Left forelimb (tissue), 1 donor: ENCODE measurements around the gene ERFL.

Experiments used
- DNase-seq: peaks from one replicate; pipeline ENCODE4 v3.0.0-alpha.2; 2018; ENCODE audit warnings: low spot score

Gene ERFL

DNA sequence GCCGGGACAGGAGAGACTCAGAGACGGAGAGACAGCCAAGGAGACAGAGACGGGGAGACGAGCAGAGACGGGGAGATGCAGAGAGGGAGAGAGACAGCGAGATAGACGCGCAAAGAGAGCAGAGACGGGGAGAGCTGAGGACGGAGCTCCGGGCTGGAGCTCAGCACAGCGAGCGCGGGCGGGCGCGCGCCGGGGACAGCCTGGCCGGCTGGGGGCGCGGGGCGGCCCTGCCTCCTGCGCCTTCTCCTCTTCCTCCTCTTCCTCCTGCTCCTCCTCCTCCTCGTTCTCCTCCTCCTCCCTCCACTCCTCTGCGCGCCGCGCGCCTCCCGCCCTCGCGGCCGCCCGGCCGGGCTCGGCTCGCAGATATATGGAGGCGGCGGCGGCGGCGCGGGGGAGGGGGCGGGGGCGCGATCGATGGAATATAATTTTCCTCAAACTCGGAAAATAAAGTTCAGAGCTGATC is at the start of gene ERFL:
Gene ERFL, minus strand, starts transcription at position 229 of the 463 bp plus-strand sequence. CDS start 15,530 bp downstream, outside the sequence.
- DNase-seq = no peak

DNA sequence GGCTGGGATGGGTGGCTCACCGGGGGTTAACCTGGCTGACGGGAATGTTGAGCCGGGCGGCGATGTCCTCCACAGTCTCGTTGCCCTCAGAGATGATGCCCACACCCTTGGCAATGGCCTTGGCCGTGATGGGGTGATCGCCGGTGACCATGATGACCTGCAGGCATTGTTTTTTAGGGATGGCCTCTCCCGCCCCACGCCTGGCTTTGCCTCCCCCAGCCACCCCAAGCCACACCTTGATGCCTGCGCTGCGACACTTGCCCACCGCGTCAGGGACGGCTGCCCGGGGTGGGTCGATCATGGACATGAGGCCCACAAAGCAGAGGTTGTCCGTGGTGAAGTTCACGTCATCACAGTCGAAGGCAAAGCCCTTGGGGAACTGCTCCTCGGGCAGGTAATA is 49.7 kb upstream of the ERFL start:
- no peak for DNase-seq

DNA sequence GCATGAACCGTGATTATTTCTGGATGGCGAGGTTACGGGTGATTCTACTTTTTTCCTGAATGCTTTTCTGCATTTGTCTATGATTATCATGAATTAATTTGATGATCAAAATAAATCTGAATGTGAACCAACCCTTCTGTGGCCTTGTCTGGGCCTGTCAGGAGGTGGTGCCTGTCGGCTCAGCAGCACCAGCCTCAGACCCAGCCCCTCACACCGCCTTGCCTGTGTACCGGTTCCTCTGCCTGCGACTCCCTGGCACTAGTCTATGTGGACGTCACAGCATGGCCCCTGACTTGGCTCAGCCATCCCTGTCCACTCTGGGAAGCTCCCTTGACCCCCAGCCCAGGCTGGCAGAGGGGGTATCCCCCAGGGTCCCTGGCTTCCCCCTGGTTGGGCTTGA is 46.4 kb upstream of the ERFL start:
- DNase-seq = no peak

DNA sequence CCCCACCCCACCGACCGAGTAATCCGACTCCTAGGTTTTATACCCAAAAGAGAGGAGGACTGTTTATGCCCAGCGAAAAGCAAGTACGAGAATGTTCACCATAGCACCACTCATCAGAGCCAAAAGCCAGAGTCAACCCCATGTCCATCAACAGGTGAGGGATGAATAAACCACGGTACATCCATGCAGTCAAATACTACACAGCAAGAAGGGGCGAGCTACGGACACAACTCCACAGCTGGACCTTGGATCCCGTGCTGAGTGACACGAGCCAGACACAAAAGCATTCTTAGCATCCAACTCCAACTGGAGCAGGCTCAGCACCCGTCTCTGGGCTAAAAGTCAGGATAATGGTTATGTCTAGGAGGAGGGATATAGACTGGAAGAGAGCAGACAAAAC is 43.1 kb upstream of the ERFL start:
- no peak for DNase-seq

DNA sequence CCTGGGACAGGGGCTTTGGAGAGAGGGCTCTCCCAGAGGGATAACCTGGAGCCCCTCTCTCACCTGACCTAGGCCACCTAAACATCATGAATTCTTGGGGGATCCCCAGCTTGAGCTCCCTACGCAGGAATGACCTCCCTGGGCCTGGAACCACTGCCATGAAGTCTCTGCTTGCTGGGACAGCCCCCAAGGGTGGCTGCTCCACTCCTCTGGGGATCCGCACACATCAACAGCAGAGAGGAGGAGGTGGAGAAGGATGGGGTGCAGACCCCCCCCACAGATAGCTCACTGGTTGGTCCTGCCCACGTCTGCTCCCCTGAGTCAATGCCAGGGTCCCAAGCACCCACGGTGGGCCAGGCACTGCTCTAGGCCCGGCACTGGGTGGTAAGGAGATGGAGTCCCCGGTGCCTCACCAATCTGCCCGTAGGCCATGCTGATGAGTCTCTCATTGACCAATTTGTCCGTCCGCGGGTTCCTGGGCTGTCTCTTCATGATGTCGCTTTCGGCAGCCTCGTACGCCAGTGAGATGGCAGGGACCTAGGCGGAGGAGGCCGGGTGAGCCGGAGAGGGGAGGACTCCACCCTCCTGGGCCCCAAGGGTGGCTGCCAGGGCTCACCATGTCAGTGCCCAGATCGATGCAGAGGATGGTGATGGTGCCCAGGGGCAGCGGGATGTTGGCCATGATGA is 41.7 kb upstream of the ERFL start:
- DNase-seq = no peak

DNA sequence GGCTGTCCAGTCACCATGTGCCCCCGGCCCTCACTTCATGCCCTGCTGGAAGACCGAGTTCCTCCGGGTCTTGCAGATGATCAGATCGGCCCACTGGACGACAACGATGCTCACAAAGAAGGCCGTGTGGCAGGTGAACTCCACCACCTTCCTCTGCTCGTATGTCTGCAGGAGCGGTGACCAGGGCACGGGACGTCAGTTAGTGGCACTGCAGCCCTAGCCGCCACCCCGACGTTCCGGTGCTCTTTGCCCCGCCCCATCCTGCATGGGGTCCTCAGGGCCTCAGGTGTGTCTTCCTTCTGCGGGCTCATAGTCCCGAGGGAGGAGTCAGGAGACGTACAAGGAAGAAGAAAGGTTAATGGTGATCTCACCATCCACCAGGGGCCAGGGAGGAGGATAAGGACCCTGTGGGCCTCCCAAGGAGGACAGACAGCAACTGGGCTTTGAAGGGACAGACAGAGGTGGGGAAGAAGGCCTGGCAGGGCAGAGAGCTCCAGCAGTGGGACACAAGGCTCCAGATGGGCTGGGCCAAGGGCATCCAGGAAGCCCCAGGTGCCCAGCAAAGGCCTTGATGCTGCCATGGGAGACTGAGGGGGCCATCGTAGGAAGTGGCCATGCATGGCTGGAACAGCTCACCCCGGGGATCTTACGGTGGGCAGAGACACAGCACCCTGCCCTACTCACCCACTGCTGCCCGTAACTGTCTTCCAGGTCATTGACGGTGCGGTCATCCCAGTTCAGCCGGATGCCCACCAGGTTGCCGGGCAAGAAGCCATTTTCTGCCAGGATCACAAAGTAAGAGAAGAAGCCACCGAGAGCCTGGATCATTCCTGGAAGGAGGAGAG is 40.7 kb upstream of the ERFL start:
- DNase-seq = no peak

DNA sequence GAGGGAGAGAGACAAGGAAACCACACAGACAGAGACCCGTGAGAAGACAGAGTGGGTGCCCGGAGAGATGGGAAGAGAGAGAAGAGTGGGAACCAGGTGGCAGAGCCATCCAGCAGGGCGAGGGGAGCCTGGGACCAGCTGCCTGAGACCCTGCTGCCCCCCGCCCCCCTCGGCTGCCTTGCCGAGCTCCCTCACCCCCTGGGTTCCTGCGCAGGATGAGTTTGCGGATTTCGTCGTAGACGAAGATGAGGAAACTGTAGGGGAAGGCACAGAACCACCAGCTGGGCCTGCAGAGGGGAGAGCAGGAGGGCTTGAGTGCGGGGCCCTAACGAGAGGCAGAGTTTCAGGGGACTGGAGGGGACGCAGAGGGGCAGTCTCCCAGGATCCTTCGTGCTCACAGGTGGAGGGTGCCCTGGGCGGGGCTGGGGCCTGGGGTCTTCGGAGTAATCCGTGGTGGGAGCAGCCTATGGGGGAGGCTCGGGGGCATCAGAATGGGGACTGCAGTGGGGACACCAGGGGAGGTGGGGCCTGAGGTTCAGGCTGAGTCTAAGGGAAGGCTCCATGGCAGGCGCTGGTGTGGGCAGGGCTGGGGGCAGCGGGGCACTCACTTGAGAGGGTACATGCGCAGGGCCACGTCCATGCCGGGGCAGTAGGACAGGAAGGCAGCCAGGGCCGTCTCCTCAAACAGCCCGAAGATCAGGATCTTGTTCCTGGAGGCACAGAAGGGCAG is 39.0 kb upstream of the ERFL start:
- DNase-seq = no peak

DNA sequence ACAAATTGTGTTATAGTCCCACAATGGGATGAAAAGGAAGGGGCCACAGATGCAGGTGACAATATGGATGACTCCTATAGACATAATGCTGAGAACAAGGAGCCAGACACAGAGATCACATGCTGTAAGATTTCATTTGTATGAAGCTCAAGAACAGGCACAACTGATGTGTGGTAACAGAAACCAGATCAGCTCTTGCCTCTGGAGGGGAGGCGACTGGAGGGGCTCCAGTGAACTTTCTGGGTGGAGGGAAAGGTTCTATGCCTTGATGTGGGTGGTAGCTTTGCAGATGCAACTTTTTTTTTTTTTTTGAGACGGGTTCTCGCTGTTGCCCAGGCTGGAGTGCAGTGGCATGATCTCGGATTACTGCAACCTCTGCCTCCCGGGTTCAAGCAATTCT is 36.9 kb upstream of the ERFL start:
- DNase-seq = no peak

DNA sequence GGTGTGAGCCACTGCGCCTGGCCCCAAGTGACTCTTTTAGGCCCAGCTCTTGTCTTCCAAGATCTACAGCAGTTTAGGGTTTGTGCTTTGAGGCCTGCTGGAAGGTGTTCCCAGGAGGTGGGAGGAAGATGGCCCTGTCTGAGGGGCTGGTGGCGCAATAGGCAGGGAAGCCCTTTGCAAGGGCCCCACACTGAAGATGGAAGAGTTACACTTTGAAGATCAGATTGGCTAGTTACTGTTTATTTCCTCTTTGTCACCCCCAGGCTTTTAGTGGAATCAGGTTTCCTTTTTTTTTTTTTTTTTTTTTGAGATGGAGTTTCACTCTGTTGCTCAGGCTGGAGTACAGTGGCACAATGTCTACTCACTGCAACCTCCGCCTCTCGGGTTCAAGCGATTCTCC is 32.7 kb upstream of the ERFL start:
- DNase-seq = no peak

DNA sequence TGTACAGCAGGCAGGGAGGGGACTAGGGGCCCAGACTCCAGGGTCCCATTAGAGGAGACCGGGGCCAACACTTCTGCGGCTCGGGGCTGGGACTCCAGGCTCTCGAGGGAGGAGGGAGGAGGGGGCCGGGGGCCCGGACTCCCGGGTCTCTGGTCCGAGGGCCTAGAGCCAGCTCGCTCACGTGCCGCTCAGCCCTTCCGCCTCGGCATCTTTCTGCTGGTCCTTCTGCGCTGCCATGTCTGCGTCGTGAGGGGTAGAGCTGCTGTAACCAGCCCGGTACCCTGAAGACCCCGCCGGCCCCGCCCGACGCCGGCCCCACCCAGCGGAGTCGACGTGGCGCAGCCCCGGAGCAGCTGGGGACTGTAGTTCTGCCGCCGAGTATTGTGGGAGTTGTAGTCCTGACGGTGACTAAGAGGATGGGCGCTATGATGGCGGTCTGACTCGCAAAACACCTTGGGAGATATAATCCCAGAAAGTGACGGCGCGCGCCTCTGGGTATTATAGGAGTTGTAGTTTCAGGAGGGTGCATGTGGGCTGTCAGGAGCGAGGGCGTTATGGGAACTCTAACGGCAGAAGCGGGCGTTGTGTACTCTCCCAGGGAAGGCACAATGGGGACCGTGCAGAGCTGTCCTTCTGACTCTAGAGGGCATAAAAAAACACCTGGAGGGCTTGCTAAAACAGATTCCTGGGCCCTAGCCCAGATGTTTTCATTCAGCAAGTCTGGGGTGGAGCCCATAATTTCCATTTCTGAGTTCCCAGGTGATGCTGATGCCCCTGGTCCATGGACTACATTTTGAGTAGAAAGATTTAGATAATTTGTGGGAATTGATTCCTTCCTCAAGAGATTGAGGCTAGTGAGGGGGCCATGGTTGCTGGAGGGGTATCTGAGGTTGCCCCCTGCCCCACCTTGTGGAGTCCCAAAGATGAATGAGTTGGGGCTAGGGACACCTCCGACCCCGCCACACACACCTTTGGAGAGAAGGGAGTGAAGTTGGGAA is 31.1 kb upstream of the ERFL start, which contains the start of gene RABAC1:
Gene RABAC1, minus strand, starts transcription at position 266 of the 998 bp plus-strand sequence. Its CDS starts 29 bp downstream, at position 237.
- peak; percentile 92 for DNase-seq

DNA sequence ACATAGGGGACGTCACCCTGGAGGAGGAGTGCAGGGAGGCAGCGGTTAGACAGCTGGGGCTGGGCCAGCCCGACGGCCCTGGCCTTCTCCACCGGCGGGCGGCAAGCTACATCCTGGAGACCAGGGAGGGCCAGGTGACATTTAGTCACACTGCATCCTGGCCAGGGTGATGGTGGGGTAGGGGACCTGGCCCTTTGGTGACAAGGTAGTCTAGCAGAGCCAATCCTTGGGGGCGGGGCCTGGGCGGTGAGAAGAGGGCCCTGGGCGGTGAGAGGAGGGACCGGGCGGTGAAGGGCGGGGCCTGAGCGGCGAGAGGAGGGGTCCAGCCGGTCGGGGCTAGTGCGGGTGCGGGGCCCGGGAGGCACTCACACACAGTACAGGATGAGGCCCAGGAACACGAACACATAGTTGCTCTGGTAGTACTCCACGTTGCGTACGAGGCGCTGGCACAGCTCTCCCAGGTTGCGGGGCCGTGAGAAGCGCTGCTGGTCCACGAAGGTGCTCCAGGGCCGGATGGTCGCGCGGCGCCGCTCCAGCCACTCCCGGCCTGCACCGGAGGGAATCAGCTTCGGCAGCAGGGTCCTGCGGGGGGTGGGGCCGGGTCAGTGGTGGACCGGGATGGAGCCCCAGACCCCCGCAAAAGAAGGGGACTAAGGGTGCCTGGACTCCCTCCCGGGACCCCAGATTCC is 30.3 kb upstream of the ERFL start:
- peak; percentile 88 for DNase-seq

DNA sequence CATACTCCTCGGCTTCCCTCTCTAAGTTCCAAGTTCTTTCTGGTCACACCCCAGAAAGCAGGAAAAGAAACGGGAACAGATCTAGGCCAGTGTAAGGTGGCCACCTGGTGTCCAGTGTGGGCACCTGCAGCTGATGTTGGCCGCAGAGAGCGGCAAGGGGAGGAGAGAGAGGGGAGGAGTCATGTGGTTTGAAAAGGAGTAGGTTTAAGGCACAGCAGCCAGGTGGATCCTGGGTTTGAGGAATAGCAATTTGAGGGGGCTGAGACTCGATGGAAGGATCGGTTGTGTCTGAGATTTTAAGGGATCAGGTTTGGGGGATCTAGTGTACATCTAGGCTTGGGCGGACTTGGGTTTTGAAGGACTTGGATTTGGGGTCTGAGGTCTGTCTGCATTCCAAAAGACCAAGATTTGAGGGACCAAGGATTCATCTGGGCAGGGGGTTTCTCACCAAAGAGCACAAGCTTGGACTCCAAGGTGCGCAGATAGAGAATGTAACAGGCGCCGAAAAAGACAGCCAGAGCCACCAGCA is 29.7 kb upstream of the ERFL start:
- peak; percentile 75 for DNase-seq

DNA sequence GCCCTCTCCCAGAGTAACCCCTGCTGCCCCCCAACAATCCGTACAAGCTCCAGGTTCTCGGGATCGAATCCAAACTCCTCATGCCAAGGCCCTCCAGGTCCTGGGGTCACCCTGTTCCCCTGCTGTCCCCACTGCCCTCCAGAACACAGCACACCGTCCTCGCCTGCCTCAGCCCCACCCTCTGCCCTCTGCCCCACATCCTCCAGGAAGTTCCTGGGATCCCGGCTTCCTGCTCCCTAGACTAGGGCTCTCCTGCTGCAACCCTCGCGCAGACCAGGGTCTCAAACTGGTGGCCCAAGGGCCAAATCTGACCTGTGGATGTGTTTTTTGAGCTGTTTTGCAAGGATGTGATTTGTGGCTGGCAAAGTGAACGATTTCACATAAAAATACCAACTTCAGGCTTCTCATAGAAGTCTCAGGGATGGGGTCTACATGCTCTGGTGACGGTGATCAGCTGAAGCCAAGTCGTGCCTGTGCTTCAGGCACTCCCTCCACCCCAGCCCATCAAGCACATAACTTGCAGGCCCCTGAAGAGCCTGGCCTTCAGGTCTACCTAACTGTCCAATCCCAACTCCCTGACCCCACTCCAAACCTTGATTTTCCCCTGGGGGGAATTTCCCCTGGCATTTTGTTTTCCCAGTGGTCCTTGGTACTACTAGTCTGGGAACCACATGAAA is 29.1 kb upstream of the ERFL start:
- DNase-seq = no peak

DNA sequence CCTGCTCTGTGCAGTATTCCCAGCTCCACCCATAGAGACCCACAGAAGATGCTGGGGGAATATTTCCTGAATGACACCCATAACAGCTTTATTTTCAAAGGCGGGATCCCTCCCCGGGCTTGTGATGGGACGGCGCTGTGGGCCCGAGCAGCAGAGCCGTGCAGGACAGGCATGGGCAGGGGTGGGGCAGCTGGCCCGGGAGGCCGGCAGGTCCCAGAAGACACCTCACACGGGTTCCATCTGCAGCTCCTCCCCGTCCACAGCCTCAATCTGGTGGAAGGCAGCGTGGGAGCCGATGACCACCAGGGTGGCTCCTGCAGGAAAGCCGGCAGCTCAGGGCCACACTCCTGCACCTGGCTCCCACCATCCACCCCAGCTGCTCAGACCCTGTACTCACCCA is 28.4 kb upstream of the ERFL start:
- DNase-seq = no peak

DNA sequence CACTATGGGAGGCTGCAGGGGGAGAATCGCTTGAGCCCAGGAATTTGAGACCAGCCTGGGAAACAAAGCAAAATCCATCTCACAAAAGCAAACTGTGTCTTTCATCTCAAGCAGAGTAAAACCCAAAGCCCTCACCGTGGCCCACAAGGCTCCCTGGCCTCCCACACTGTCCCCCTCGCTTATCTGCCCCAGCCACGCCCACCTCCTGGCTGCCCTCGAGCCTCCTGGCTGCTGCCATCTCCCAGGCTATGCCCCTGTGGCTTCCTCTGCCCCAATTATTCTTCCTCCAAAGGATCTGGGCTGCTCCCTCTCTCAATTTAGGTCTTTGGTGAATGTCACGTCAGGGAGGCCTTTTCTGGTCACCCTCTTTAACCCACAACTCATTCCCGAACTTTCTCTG is 27.3 kb upstream of the ERFL start:
- DNase-seq = no peak

DNA sequence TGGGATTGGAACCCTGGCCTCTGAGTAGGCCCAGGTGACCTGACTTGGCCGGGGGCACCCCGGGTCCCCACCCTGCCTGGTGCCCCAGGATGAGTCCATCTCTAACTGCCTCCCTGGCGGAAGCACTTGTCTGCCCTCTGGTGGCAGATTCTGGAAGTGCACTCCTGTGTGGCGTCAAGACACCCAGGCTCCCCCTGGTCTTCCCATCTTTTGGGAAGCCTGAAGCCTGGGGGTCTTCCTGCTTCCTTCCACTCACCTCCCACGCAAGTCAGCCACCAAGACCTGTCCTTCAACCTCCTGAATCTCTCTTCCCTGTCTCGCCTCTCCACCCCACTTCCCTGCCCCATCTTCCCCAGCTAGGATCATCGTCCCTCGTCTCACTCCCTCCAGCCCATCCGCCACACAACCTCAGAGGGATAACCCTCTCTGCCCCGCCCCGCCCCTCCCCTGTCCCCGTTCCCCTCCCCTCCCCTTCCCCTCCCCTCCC is 23.5 kb upstream of the ERFL start:
- peak; percentile 84 for DNase-seq

DNA sequence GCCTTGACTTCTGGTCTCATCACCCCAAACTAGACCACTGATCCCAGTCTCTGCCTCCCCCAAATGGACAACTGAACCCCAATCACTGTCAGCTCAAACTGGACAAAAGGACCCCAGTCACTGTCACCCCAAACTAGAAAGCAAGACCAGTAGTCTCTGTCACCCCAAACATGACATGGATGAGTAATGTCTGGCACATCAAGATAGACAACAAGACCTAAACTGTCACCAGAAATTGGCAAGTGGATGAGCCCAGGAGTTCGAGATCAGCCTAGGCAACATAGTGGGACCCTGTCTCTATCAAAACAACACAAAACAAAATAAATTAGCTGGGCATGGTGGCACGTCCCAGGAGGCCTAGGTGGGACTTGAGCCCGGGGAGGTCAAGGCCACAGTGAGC is 18.8 kb upstream of the ERFL start:
- no peak for DNase-seq

DNA sequence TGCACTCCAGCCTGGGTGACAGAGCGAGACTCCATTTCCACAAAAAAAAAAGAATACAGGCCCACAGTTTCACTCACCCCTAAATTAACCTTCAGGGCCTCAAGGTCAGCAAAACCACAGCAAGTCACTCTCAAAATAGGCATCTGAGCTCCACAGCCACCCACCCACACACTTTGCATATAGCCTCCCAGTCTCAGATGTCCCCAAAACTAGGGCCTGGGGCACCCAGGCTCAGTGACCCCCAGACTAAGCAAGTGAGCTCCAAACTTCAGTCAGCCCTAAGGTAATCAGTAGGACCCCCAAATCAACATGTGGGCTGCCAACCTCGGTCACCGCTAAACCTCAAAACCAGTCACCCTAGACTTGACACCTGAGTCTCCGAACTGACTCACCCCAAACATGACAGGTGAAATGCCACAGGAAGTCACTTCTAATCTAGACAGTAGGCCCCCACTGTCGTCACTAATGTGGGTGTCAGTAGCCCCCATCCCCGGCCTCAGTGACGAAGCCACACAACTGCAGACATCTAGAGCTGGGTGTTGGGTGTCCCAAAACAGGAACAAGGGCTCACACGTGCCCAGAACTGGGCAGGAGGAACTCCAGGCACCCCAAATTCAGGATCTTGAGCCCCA is 17.0 kb upstream of the ERFL start:
- no peak for DNase-seq

DNA sequence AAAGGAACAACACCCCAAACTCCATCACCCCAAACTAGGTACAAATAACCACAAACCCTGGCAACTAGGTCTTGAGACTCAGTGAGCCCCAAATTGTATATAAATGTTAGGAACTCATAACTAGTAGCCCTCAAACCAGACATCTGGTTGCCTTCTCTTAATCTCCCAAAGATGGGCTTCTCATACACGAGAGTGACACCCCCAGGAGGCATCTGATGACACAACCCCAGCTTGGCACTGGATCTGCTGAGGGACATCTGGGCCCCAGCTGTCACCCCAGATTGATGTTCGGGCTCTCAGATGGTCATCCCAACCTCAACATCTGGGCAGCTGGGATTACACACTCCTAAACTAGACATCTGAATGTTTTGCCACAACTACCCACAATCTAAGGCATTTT is 16.1 kb upstream of the ERFL start:
- no peak for DNase-seq
